Nephron (organoid): Measurements from ENCODE around the gene KRTAP5-1.
"Not testable (repeated sequence)": the region's sequence is repeated elsewhere in the genome, so short reads cannot be mapped to it uniquely, and the experiment has no call there.

Source experiments
- H3K27ac Mint-ChIP-seq, 3 experiments: 2 replicates each; pipeline ENCODE4 v1.8.0; 2020; ENCODE audit warnings: mixed read lengths in 3 of 3, mild to moderate bottlenecking in 2 of 3, moderate library complexity in 1 of 3
- H3K27me3 Mint-ChIP-seq: 2 replicates; pipeline ENCODE4 v1.8.0; 2021; ENCODE audit warnings: low read depth, mild to moderate bottlenecking, moderate library complexity, mixed read lengths
- H3K36me3 Mint-ChIP-seq: 2 replicates; pipeline ENCODE4 v1.8.0; 2020; ENCODE audit warnings: low read depth, mixed read lengths
- H3K4me1 Mint-ChIP-seq: 2 replicates; pipeline ENCODE4 v1.8.0; 2020; ENCODE audit warnings: mixed read lengths
- H3K4me3 Mint-ChIP-seq, 3 experiments: 2 replicates each; pipeline ENCODE4 v1.8.0; 2020; ENCODE audit warnings: mild to moderate bottlenecking in 3 of 3, mixed read lengths in 3 of 3, moderate library complexity in 2 of 3
- H3K9me3 Mint-ChIP-seq: 2 replicates; pipeline ENCODE4 v1.8.0; 2020; ENCODE audit warnings: mixed read lengths
- CTCF ChIP-seq, 3 experiments: fragments of 200-600 bp; sonication (generic); IDR thresholded peaks; one replicate each; pipeline ENCODE4 v1.5.0; 2021; ENCODE audit warnings: antibody characterized with exemption in 3 of 3; ENCODE audit not compliant: unreplicated experiment in 3 of 3

The KRTAP5-1 gene

GRCh38 chr11:1586699-1587098 lies 1.6 kb upstream of the KRTAP5-1 start:
- no peak for TF ChIP-seq CTCF (IDR thresholded peaks at IDR 0.05; ENCODE audit: unreplicated experiment in 3 of 3)
- Mint-ChIP-seq H3K9me3 (peaks cover 8% of the 10 kb centered on the region), H3K27ac (no peak overlapping the region), H3K27me3 (peaks cover 62% of the 10 kb centered on the region), H3K4me3 (no peak overlapping the region), H3K4me1 (peaks cover 6% of the 10 kb centered on the region), H3K36me3 (no peaks in the 10 kb centered on the region)

- H3K9me3 Mint-ChIP-seq = peaks cover 23% of the 10 kb centered on the region
- peaks cover 60% of the 10 kb centered on the region for H3K27me3 Mint-ChIP-seq
- H3K27ac Mint-ChIP-seq, H3K4me3 Mint-ChIP-seq, H3K36me3 Mint-ChIP-seq, H3K4me1 Mint-ChIP-seq: not testable (repeated sequence)
Measured at GRCh38 chr11:1582909-1583308, 2.2 kb downstream of the KRTAP5-1 start.

- Mint-ChIP-seq H3K27me3 (peaks cover 56% of the 10 kb centered on the region), H3K4me1 (no peaks in the 10 kb centered on the region), H3K27ac (no peak overlapping the region), H3K9me3 (peaks cover 23% of the 10 kb centered on the region), H3K36me3 (no peaks in the 10 kb centered on the region), H3K4me3 (no peak overlapping the region)
- TF ChIP-seq CTCF (IDR thresholded peaks at IDR 0.05; ENCODE audit: unreplicated experiment in 3 of 3) = no peak
Measured at GRCh38 chr11:1581976-1582375, 3.1 kb downstream of the KRTAP5-1 start.

GRCh38 chr11:1576825-1577224 lies 8.3 kb downstream of the KRTAP5-1 start:
- H3K4me1 Mint-ChIP-seq = no peaks in the 10 kb centered on the region
- H3K27ac Mint-ChIP-seq = no peak overlapping the region
- H3K4me3 Mint-ChIP-seq = peak overlapping the region in 1 of 3 experiments; percentile 45
- H3K27me3 Mint-ChIP-seq = peaks cover 59% of the 10 kb centered on the region
- H3K36me3 Mint-ChIP-seq = no peaks in the 10 kb centered on the region
- H3K9me3 Mint-ChIP-seq = peaks cover 16% of the 10 kb centered on the region
- TF ChIP-seq CTCF (IDR thresholded peaks at IDR 0.05; ENCODE audit: unreplicated experiment in 3 of 3) = no peak

- not testable (repeated sequence) for H3K36me3 Mint-ChIP-seq, H3K27ac Mint-ChIP-seq, H3K9me3 Mint-ChIP-seq, H3K4me1 Mint-ChIP-seq
- Mint-ChIP-seq H3K27me3 (peaks cover 53% of the 10 kb centered on the region), H3K4me3 (peak overlapping the region in 1 of 3 experiments; percentile 19)
Measured at GRCh38 chr11:1575756-1576155, 9.3 kb downstream of the KRTAP5-1 start.

GRCh38 chr11:1574933-1575242 lies 10.2 kb downstream of the KRTAP5-1 start:
- peak overlapping the region; percentile 19 to 63 (median 54) for H3K4me3 Mint-ChIP-seq
- H3K4me1 Mint-ChIP-seq = no peaks in the 10 kb centered on the region
- no peak overlapping the region for H3K27ac Mint-ChIP-seq
- no peaks in the 10 kb centered on the region for H3K36me3 Mint-ChIP-seq
- H3K27me3 Mint-ChIP-seq = peaks cover 57% of the 10 kb centered on the region
- peaks cover 8% of the 10 kb centered on the region for H3K9me3 Mint-ChIP-seq
- TF ChIP-seq CTCF (IDR thresholded peaks at IDR 0.05; ENCODE audit: unreplicated experiment in 3 of 3) = no peak

GRCh38 chr11:1574238-1574932 lies 10.7 kb downstream of the KRTAP5-1 start:
- TF ChIP-seq CTCF (IDR thresholded peaks at IDR 0.05; ENCODE audit: unreplicated experiment in 3 of 3) = peak; percentile 69 to 92 (median 84)
- Mint-ChIP-seq H3K4me1 (no peaks in the 10 kb centered on the region), H3K27me3 (peaks cover 62% of the 10 kb centered on the region), H3K4me3 (peak overlapping the region; percentile 56 to 63 (median 58)), H3K9me3 (peaks cover 8% of the 10 kb centered on the region), H3K36me3 (no peaks in the 10 kb centered on the region), H3K27ac (no peak overlapping the region)
